Right kidney (tissue), 1 donor: ENCODE measurements around the gene ATP6V1F.

ENCODE experiments used
- DNase-seq: peaks from one replicate; pipeline ENCODE4 v3.0.0-alpha.2; 2016

ATP6V1F gene

GRCh38 chr7:128847721-128848211 is 14.9 kb upstream of the ATP6V1F start:
- no peak for DNase-seq

DNA sequence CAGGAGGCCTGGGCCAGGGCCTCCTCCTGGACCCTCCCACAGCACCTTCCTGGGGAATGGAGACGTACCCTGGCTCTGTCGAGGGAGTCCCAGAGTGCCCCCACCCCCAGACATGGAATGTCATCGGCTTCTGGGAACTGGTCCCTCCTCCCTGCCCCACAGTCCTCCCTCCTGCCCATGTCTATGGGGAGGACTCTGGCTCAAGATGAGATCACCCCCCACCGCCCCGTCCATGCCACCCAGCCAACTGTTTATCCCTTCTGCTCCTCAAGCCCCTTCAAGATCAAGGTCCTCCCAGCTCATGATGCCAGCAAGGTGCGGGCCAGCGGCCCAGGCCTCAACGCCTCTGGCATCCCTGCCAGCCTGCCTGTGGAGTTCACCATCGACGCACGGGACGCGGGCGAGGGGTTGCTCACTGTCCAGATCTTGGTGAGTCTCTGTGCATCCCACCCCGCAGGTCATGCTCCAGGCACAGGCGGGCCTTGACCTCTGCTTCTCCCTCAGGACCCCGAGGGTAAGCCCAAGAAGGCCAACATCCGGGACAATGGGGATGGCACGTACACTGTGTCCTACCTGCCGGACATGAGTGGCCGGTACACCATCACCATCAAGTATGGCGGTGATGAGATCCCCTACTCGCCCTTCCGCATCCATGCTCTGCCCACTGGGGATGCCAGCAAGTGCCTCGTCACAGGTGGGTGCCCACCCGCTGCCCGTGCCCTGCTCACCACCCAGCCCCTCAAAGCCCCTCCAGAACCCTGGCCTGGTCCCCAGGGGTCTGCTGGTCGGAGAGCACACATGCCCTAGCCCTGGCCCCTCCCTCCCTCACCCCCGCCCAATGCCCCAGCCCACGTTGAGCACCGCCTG is 14.1 kb upstream of the ATP6V1F start:
- DNase-seq, result no peak

DNA sequence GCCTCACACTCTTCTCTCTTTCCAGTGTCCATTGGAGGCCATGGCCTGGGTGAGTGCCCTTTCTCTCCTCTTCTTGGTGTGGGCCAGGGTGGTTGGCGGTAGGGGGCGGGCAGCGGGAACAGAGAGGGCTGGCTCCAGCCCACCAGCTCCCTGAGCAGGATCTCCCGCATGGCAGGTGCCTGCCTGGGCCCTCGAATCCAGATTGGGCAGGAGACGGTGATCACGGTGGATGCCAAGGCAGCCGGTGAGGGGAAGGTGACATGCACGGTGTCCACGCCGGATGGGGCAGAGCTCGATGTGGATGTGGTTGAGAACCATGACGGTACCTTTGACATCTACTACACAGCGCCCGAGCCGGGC is 13.5 kb upstream of the ATP6V1F start:
- no peak for DNase-seq

DNA sequence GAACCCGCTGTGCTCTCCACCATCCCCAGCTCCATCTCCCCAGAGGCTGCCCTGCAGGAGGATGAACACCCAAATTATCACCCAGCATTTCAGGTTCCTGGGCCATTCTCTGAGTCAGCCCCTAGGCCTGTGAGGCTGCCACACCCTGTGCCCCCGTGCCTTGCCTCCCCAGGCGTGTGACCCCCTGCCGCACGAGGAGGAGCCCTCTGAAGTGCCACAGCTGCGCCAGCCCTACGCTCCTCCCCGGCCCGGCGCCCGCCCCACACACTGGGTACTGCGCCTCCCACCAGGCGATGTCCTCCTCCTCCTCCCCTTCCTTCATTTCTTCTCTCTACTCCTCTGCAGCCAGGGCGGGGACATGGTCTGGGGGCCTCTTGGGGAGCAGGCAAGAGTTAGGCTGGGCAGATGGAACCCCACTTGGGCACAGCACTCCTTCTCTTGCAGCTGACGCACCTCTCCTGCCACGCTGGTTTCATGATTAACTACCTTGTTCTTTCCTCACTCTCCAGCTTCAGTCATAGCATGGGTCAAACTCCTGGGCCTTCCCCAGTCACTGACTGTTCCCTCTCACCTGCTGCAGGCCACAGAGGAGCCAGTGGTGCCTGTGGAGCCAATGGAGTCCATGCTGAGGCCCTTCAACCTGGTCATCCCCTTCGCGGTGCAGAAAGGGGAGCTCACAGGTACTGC is 12.7 kb upstream of the ATP6V1F start:
- DNase-seq, result no peak

- DNase-seq, result no peak
Measured at GRCh38 chr7:128852537-128853254, 10.0 kb upstream of the ATP6V1F start.

DNA sequence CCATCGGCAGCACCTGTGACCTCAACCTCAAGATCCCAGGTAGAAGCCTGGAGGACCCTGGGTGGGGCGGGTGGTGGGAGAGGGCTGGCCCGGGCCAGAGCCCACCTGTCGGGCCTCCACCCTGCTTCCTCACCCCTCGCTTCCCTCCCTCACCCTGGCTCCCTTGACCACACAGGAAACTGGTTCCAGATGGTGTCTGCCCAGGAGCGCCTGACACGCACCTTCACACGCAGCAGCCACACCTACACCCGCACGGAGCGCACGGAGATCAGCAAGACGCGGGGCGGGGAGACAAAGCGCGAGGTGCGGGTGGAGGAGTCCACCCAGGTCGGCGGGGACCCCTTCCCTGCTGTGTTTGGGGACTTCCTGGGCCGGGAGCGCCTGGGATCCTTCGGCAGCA is 8.9 kb upstream of the ATP6V1F start:
- no peak for DNase-seq

- no peak for DNase-seq
Measured at GRCh38 chr7:128854396-128854795, 8.3 kb upstream of the ATP6V1F start.

DNA sequence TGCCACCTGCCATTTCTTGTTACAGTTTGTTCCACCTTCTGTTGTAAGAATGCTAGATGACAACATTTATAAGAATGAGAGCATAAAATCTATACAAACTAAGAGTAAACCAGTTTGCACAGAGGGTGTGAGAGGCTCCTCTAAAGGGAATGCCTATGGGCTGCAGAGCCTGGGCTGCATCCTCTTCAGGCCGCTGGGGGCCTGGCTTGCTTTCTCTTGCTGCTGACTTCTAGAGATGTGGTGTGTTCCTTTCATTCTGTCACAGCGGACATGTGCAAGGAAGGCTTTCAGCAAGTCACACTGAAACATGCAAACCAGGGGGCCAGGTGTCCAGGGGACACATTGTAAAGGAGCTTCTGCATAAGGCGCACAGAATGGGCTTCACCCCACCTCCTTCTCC is 7.1 kb upstream of the ATP6V1F start:
- DNase-seq, result no peak

DNA sequence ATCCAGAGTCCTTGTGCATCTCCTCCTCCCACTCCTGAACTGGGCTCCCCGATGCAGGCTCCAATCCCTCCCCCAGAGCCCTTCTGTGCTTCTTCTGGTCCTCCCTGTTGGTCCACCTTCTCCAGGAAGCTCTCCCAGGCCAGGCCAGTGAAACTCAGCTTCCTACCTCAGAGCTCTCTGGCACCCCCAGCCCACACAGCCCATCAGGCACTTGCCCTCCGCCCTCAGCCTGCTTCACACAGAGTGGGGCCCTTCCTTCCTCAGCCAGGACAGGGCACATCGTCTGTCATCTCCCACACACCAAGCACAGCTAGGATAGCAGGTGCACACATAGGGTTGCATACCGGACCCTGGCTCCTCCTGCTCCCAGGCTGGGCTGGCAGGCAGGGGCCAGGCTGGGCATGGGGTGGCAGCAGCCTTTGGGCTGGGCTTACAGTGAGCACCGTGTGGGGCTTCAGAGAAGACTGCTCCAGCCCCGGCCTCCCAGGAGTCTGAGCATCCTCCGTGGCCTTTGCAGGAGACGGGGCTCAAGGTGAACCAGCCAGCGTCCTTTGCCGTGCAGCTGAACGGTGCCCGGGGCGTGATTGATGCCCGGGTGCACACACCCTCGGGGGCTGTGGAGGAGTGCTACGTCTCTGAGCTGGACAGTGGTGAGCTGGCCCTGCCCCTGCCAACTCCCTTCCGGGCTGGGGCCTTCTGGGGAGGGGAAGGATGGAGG is 6.5 kb upstream of the ATP6V1F start:
- DNase-seq, result no peak

DNA sequence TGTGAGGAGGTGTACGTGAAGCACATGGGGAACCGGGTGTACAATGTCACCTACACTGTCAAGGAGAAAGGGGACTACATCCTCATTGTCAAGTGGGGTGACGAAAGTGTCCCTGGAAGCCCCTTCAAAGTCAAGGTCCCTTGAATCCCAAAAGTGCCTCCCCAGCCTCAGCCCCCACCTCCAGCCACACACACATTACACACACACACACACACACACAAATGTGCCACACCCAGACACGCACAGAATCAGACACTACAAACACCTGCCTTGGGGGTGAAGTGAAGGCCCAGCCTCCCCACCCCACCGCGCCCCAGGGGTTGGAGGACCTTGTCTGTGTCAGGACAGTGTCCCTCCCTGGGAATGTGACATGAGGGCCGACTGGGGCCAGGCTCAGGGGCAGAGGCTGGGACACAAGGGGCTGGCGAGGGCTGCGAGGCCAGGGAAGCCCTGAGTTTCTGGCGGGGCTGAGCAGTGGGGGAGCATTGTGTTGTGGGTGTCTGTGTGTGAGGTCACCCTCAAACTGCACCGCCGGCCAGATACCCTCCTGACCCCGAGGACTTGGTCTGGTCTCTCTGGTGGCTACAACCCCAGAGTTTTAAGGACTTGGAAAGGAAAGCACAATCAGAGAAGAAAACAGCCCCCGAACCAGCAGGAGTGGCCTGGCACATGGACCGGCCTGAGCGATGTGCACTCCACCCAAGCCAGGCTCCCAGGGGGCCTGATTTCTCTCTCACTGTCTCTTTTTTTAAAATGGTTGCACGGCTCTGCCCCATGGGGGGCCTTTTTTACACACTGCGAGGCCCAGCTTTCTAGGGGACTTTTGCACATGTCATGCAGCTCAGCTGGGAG is 4.0 kb upstream of the ATP6V1F start:
- DNase-seq, result no peak

- no peak for DNase-seq
Measured at GRCh38 chr7:128859232-128860157, 3.2 kb upstream of the ATP6V1F start.

DNA sequence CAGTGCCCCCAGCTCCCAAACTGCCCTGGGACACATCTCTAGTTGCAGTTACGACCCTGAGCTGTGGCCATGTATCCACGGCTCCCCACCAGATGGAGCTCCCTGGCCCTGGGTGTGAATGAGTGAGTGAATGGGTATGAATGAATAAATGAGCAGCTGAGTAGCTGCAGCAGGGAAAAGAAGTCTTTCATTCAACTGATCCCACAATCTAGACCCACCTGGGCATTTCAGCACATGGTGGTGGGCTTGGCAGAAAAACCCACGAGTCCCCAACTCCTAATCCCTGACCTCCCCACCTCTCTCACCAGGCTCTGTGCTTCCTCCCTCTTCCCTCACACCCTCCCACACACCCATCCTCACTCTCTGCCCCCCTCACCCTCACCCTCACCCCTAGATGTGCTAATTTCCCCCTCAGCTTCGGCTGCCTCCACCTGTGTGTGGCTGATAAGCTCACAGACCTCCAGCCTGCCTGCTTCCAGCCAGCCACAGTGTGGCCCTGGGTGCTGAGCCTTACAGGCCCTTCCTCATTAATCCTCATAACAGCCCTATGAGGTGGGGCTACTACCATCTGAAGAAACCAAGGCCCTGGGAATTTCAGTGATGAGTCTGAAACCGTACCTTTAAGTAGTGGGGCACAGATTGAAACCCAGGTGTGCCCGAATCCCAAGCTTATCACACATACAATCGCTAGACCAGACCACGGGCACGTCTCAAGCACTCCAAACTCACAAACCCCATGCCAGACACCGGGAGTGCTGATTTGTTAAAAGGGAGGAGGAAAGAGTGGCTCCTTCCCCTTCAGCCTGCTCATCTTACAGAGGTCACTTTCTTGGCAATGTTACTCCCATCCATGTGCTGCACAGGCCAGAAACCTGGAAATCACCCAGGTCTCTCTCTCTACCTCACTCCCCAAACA is 2.2 kb upstream of the ATP6V1F start:
- DNase-seq, result no peak

GRCh38 chr7:128861957-128862570 is 592 bp upstream of the ATP6V1F start:
- DNase-seq, result peak; percentile 37

GRCh38 chr7:128863433-128863989 is 855 bp downstream of the ATP6V1F start:
- DNase-seq, result no peak

DNA sequence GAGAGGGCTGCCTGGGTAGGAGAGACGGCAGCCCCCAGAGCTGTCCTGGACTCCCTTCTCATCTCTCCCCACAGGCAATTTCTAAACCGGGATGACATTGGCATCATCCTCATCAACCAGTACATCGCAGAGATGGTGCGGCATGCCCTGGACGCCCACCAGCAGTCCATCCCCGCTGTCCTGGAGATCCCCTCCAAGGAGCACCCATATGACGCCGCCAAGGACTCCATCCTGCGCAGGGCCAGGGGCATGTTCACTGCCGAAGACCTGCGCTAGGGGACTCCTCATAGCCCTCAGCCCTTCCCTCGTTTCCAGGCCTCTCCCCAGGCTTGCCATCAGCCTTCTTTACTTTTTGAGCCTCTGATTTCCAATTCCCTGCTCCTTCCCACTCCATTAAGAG is 2.6 kb downstream of the ATP6V1F start:
- DNase-seq, result no peak

GRCh38 chr7:128865996-128866877 is 3.6 kb downstream of the ATP6V1F start:
- no peak for DNase-seq

- no peak for DNase-seq
Measured at GRCh38 chr7:128867241-128867640, 4.6 kb downstream of the ATP6V1F start.
